MM.1S (cell line): Measurements from ENCODE around the gene HOXA11.

ENCODE experiments used
- DNase-seq: peaks from one replicate; pipeline ENCODE4 v3.0.0-alpha.2; 2015
- H2AFZ ChIP-seq: fragments of 300-600 bp; sonication (generic); 2 replicates; pipeline ENCODE4 v1.6.0; 2016; ENCODE audit warnings: antibody characterized with exemption, low read length
- H3F3A ChIP-seq: fragments of 300-600 bp; sonication (generic); 2 replicates; pipeline ENCODE4 v1.6.1; 2016; ENCODE audit warnings: mild to moderate bottlenecking, antibody characterized with exemption, low read length, moderate library complexity, mixed read lengths; ENCODE audit not compliant: insufficient read depth
- H3K27ac ChIP-seq: fragments of 300-600 bp; sonication (generic); 2 replicates; pipeline ENCODE4 v1.5.1; 2016; ENCODE audit warnings: mild to moderate bottlenecking, low read length
- H3K27me3 ChIP-seq: fragments of 300-600 bp; sonication (generic); replicated peaks from 2 replicates; pipeline ENCODE4 v1.6.0; 2016; ENCODE audit warnings: low read length; ENCODE audit not compliant: insufficient read depth
- H3K36me3 ChIP-seq: fragments of 300-600 bp; sonication (generic); replicated peaks from 2 replicates; pipeline ENCODE4 v1.6.1; 2016; ENCODE audit warnings: mild to moderate bottlenecking, low read length, mixed read lengths; ENCODE audit not compliant: insufficient read depth
- H3K4me1 ChIP-seq: fragments of 300-600 bp; sonication (generic); 2 replicates; pipeline ENCODE4 v1.6.1; 2016; ENCODE audit warnings: low read length, mixed read lengths
- H3K4me2 ChIP-seq: fragments of 300-600 bp; sonication (generic); 2 replicates; pipeline ENCODE4 v1.6.0; 2016; ENCODE audit warnings: low read depth, low read length
- H3K4me3 ChIP-seq: fragments of 300-600 bp; sonication (generic); 2 replicates; pipeline ENCODE4 v1.5.1; 2016; ENCODE audit warnings: low read length, mixed read lengths
- H3K79me2 ChIP-seq: fragments of 300-600 bp; sonication (generic); 2 replicates; pipeline ENCODE4 v1.6.1; 2016; ENCODE audit warnings: mixed run types, low read length, mixed read lengths
- H3K9ac ChIP-seq: fragments of 300-600 bp; sonication (generic); 2 replicates; pipeline ENCODE4 v1.6.1; 2016; ENCODE audit warnings: low read length, mixed read lengths
- H3K9me2 ChIP-seq: fragments of 300-600 bp; sonication (generic); replicated peaks from 2 replicates; pipeline ENCODE4 v1.6.1; 2016; ENCODE audit warnings: mild to moderate bottlenecking, low read length, mixed read lengths; ENCODE audit not compliant: insufficient read depth
- H3K9me3 ChIP-seq: fragments of 300-600 bp; sonication (generic); replicated peaks from 2 replicates; pipeline ENCODE4 v1.6.1; 2016; ENCODE audit warnings: mild to moderate bottlenecking, low read length, mixed read lengths; ENCODE audit not compliant: insufficient read depth
- H4K20me1 ChIP-seq: fragments of 300-600 bp; sonication (generic); 2 replicates; pipeline ENCODE4 v1.6.1; 2016; ENCODE audit warnings: mild to moderate bottlenecking, low read length, moderate library complexity, mixed read lengths; ENCODE audit not compliant: insufficient read depth
- EZH2 ChIP-seq: fragments of 300-600 bp; sonication (generic); optimal IDR thresholded peaks from 2 replicates; pipeline ENCODE3; 2017; ENCODE audit warnings: low read depth, mild to moderate bottlenecking, antibody characterized with exemption, low read length, mixed read lengths
- EZH2phosphoT487 ChIP-seq: fragments of 300-600 bp; sonication (generic); IDR thresholded peaks from 2 replicates; pipeline ENCODE4 v1.6.1; 2018; ENCODE audit warnings: antibody characterized with exemption, low read length
- TF ChIP-seq, protein P1 (sequence below): fragments of 300-600 bp; sonication (generic); IDR thresholded peaks from 2 replicates; pipeline ENCODE4 v1.5.1; 2016; ENCODE audit warnings: antibody characterized with exemption, low read length, mixed read lengths

HOXA11 gene

DNA sequence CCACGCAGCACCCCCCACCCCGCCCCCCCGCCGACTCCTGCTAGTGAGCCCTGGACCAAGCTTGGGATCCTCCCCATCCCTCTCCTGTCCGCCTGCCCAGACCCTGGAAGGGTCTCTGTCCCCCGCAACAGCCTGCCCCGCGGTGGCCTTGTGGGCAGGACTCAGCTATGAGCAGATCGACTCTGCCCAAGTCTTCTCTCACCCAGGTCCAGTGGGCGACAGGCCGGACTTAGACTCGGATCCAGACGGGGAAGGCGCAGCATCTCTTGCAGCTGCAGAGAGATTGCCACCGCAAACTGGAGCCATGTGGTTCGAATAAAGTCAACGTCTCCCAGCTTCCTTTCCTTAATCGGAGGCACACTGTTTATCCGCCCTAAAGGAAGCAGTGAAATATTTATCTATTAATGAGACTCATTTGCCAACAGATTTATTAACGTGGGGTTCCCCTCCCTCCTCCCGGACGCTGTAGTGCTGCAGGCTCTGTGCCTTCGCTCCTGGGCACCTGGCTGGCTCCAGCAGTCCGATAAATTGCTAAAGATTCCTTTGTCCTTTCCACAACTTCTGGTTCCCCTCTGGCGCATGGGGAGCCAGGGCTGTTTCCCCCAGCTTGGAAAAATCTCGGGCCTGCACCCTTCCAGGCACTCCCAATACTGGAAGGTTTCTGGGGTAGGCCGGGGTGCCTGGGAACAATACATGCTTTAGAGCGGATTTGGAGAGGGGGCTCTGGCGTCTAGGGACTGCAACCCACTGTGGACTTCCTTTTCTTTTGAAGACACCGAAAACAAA is 27.9 kb downstream of the HOXA11 start:
- no peaks in the 10 kb centered on the region for H3K36me3 ChIP-seq
- H3K79me2 ChIP-seq = no peaks in the 10 kb centered on the region
- peaks cover 4% of the 10 kb centered on the region; the same call in 1 of the 2 replicates for H3K4me1 ChIP-seq
- no peak overlapping the region for H3K4me3 ChIP-seq
- no peak for DNase-seq
- H3K9ac ChIP-seq = no peak overlapping the region
- TF ChIP-seq EZH2 = no peak
- TF ChIP-seq, protein P1, sequence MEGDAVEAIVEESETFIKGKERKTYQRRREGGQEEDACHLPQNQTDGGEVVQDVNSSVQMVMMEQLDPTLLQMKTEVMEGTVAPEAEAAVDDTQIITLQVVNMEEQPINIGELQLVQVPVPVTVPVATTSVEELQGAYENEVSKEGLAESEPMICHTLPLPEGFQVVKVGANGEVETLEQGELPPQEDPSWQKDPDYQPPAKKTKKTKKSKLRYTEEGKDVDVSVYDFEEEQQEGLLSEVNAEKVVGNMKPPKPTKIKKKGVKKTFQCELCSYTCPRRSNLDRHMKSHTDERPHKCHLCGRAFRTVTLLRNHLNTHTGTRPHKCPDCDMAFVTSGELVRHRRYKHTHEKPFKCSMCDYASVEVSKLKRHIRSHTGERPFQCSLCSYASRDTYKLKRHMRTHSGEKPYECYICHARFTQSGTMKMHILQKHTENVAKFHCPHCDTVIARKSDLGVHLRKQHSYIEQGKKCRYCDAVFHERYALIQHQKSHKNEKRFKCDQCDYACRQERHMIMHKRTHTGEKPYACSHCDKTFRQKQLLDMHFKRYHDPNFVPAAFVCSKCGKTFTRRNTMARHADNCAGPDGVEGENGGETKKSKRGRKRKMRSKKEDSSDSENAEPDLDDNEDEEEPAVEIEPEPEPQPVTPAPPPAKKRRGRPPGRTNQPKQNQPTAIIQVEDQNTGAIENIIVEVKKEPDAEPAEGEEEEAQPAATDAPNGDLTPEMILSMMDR = no peak
- H3K9me2 ChIP-seq = no peaks in the 10 kb centered on the region
- no peak overlapping the region for H2AFZ ChIP-seq
- H4K20me1 ChIP-seq = no peaks in the 10 kb centered on the region
- peaks cover 91% of the 10 kb centered on the region for H3K27me3 ChIP-seq
- no peak overlapping the region for H3K4me2 ChIP-seq
- no peaks in the 10 kb centered on the region for H3K9me3 ChIP-seq
- H3F3A ChIP-seq = no peaks in the 10 kb centered on the region
- no peak overlapping the region for H3K27ac ChIP-seq

DNA sequence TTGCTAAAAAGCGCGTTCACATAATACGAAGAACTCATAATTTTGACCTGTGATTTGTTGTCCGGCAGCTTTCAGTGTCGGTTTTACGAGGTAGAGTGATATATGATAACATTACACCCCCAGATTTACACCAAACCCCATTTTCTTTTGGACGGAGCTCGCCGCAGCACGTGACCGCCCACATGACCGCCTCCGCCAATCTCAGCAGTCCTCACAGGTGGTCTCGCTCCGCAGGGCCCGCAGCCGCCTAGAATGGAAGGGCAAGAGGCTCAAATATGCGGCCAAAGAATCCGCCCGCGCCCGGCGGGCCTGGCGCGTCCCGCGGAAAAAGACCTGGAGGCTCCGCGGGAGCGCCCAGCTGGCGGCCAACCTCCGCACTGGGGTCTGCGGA is 28.5 kb downstream of the HOXA11 start, which contains the start of gene HOXA7:
Gene HOXA7 (minus strand): TSS at position 168 of the 391 bp plus-strand sequence. CDS start 130 bp downstream, at position 38.
- TF ChIP-seq EZH2 (no peak), EZH2phosphoT487 (no peak)
- TF ChIP-seq, protein P1 = no peak
- no peaks in the 10 kb centered on the region for H3K9me3 ChIP-seq
- peak within 1 kb of the TSS; percentile 37; the same call in 1 of the 2 replicates for H3K4me3 ChIP-seq
- H4K20me1 ChIP-seq = no peaks in the 10 kb centered on the region
- peaks cover 92% of the 10 kb centered on the region for H3K27me3 ChIP-seq
- H3K79me2 ChIP-seq = no peaks in the 10 kb centered on the region
- H3K9me2 ChIP-seq = no peaks in the 10 kb centered on the region
- DNase-seq = no peak
- H3K9ac ChIP-seq = no peak within 1 kb of the TSS
- no peak within 1 kb of the TSS for H3K27ac ChIP-seq
- no peaks in the 10 kb centered on the region for H3F3A ChIP-seq
- peak within 1 kb of the TSS; percentile 52 for H3K4me2 ChIP-seq
- H2AFZ ChIP-seq = no peak within 1 kb of the TSS
- H3K36me3 ChIP-seq = no peaks in the 10 kb centered on the region
- peaks cover 7% of the 10 kb centered on the region; the same call in 1 of the 2 replicates for H3K4me1 ChIP-seq

DNA sequence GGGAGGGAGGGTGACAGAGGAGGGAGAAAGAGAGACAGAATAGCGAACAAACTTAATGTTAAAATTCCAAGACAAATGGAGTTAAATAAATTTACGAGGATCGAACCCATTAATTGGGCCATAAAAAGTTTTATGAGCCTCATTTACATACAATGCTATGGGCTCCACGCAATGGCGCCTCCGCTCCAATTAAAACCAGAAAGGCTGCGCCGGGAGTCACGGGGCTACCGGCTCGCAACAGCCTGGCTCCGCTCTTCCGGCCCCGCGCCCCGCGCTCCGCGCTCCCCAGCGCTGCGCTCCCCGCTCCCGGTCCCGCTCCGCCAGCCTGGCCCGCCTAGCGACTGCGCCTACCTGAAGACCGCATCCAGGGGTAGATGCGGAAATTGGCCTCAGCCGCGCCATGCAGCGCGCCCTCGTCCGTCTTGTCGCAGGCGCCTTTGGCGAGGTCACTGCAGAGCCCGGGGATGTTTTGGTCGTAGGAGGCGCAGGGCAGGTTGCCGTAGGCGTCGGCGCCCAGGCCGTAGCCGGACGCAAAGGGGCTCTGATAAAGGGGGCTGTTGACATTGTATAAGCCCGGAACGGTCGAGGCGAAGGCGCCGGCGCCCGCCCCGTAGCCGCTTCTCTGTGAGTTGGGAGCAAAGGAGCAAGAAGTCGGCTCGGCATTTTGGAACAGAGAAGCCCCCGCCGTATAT is 29.1 kb downstream of the HOXA11 start:
- Histone ChIP-seq H3K9me3 (no peaks in the 10 kb centered on the region), H3K4me3 (peak overlapping the region; percentile 37; the same call in 1 of the 2 replicates), H2AFZ (no peak overlapping the region), H3K4me2 (peak overlapping the region; percentile 52), H3K79me2 (no peaks in the 10 kb centered on the region), H3K9me2 (no peaks in the 10 kb centered on the region), H3K9ac (no peak overlapping the region), H4K20me1 (no peaks in the 10 kb centered on the region), H3K27me3 (peaks cover 97% of the 10 kb centered on the region), H3K36me3 (no peaks in the 10 kb centered on the region), H3F3A (no peaks in the 10 kb centered on the region), H3K27ac (no peak overlapping the region), H3K4me1 (peaks cover 11% of the 10 kb centered on the region; the same call in 1 of the 2 replicates)
- TF ChIP-seq EZH2phosphoT487 (no peak), EZH2 (no peak)
- TF ChIP-seq, protein P1 = no peak
- no peak for DNase-seq
